ENCODE data around the gene ARHGEF1.
"Not testable (repeated sequence)": the region's sequence is repeated elsewhere in the genome, so short reads cannot be mapped to it uniquely, and the experiment has no call there.

The ARHGEF1 gene

GRCh38 chr19:41905273-41906002, 22.5 kb downstream of the ARHGEF1 start:
- no peak for DNase-seq (ENCODE audit: low spot score)

GRCh38 chr19:41906271-41906670, 23.3 kb downstream of the ARHGEF1 start:
- no peak for DNase-seq (ENCODE audit: low spot score)

- no peak for DNase-seq (ENCODE audit: low spot score)
Observed at GRCh38 chr19:41906916-41907680, 24.1 kb downstream of the ARHGEF1 start.

GRCh38 chr19:41907994-41908615, 25.1 kb downstream of the ARHGEF1 start:
- no peak for DNase-seq (ENCODE audit: low spot score)

- no peak for DNase-seq (ENCODE audit: low spot score)
Observed at GRCh38 chr19:41908724-41909464, 25.9 kb downstream of the ARHGEF1 start.

- DNase-seq (ENCODE audit: low spot score) = no peak
Observed at GRCh38 chr19:41909706-41910105, 26.7 kb downstream of the ARHGEF1 start.

- DNase-seq (ENCODE audit: low spot score) = no peak
Observed at GRCh38 chr19:41910240-41910991, 27.4 kb downstream of the ARHGEF1 start.

GRCh38 chr19:41910992-41911888, 28.3 kb downstream of the ARHGEF1 start:
- DNase-seq (ENCODE audit: low spot score) = no peak

GRCh38 chr19:41911889-41912731, 29.1 kb downstream of the ARHGEF1 start:
- DNase-seq (ENCODE audit: low spot score) = no peak

- DNase-seq (ENCODE audit: low spot score) = no peak
Observed at GRCh38 chr19:41912899-41913537, 30.0 kb downstream of the ARHGEF1 start.

- DNase-seq (ENCODE audit: low spot score) = no peak
Observed at GRCh38 chr19:41913538-41914423, 30.8 kb downstream of the ARHGEF1 start.

- DNase-seq (ENCODE audit: low spot score) = not testable (repeated sequence)
Observed at GRCh38 chr19:41914424-41914834, 31.4 kb downstream of the ARHGEF1 start.

- no peak for DNase-seq (ENCODE audit: low spot score)
Observed at GRCh38 chr19:41915021-41915775, 32.2 kb downstream of the ARHGEF1 start.

- DNase-seq (ENCODE audit: low spot score) = no peak
Observed at GRCh38 chr19:41915776-41916414, 32.9 kb downstream of the ARHGEF1 start.

- no peak for DNase-seq (ENCODE audit: low spot score)
Observed at GRCh38 chr19:41917676-41918075, 34.7 kb downstream of the ARHGEF1 start.

GRCh38 chr19:41918095-41918494, 35.1 kb downstream of the ARHGEF1 start:
- no peak for DNase-seq (ENCODE audit: low spot score)
